Peyer's patch (tissue), 4 donors: ENCODE measurements around the gene TUBG2. TPM values are rescaled to one million over a fixed set of nuclear protein-coding genes. Genes with fewer than 3 reads are reported as not detected.
"Not testable (repeated sequence)": the region's sequence is repeated elsewhere in the genome, so short reads cannot be mapped to it uniquely, and the experiment has no call there.

ENCODE experiments used
- DNase-seq, 3 donors: peaks; one replicate each; pipeline ENCODE4 v3.0.0-alpha.2; 2017 to 2019
- H3K27ac ChIP-seq, 4 donors: fragments of 200-600 bp; sonication (generic); one replicate each; pipeline ENCODE4 v1.5.1; 2016 to 2019
- H3K27me3 ChIP-seq, 2 donors: fragments of 200-600 bp; sonication (generic); one replicate each; pipeline ENCODE4 v1.5.1; 2019
- H3K36me3 ChIP-seq, 3 donors: fragments of 200-600 bp; sonication (generic); one replicate each; pipeline ENCODE4 v1.5.1; 2016 to 2019
- H3K4me1 ChIP-seq, 4 donors: fragments of 200-600 bp; sonication (generic); one replicate each; pipeline ENCODE4 v1.5.1; 2016 to 2019
- H3K4me3 ChIP-seq, 4 donors: fragments of 200-600 bp; sonication (generic); 1 replicate in 3 of 4; 2 replicates in 1 of 4; pipeline ENCODE4 v1.5.1; 2016 to 2019; ENCODE audit warnings: mild to moderate bottlenecking in 1 of 4
- H3K9me3 ChIP-seq, 4 donors: fragments of 200-600 bp; sonication (generic); one replicate each; pipeline ENCODE4 v1.5.1; 2016 to 2019; ENCODE audit warnings: mild to moderate bottlenecking in 1 of 4
- POLR2A ChIP-seq, 2 donors: fragments of 450-650 bp; IDR thresholded peaks; one replicate each; pipeline ENCODE4 v1.5.1; 2017; ENCODE audit warnings: antibody characterized with exemption in 2 of 2, mild to moderate bottlenecking in 2 of 2, moderate library complexity in 2 of 2
- total RNA-seq, 4 donors: library from RNA; depleted of rRNA; stranded (reverse); fragments of >200 nt; gene quantifications; one replicate each; pipeline ENCODE4 v1.1.0, GENCODE V29; 2016
- TF ChIP-seq, protein P1 (sequence below), 6 experiments: fragments of 450-650 bp in 4 of 6; fragments of 200-600 bp in 2 of 6; sonication (generic) in 1 of 6; IDR thresholded peaks; one replicate each; pipeline ENCODE4 v1.5.1; 2017 to 2019; ENCODE audit warnings: antibody characterized with exemption in 6 of 6, mild to moderate bottlenecking in 3 of 6, moderate library complexity in 1 of 6

TUBG2 gene
- total RNA-seq, 4 donors from 2014 or later, result 5.6 to 79.2 (median 16.6) TPM

DNA sequence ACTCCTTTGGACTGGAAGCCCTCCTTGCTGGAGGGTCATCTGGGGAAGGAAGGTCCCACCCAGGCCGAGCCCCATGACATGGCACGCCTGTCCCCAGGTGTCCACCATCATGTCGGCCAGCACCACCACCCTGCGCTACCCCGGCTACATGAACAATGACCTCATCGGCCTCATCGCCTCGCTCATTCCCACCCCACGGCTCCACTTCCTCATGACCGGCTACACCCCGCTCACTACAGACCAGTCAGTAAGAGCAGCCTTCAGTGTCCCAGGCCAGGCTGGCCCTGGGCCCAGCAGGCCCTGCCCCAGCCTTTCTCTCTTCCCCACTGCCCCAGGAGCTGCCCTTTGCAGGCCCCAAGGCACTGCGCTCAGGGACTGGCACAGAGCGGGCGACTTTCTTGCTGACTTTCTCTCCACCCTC, 6.5 kb downstream of the TUBG2 start:
- no peak overlapping the region for H3K27ac ChIP-seq
- no peak overlapping the region for H3K4me3 ChIP-seq
- TF ChIP-seq, protein P1, sequence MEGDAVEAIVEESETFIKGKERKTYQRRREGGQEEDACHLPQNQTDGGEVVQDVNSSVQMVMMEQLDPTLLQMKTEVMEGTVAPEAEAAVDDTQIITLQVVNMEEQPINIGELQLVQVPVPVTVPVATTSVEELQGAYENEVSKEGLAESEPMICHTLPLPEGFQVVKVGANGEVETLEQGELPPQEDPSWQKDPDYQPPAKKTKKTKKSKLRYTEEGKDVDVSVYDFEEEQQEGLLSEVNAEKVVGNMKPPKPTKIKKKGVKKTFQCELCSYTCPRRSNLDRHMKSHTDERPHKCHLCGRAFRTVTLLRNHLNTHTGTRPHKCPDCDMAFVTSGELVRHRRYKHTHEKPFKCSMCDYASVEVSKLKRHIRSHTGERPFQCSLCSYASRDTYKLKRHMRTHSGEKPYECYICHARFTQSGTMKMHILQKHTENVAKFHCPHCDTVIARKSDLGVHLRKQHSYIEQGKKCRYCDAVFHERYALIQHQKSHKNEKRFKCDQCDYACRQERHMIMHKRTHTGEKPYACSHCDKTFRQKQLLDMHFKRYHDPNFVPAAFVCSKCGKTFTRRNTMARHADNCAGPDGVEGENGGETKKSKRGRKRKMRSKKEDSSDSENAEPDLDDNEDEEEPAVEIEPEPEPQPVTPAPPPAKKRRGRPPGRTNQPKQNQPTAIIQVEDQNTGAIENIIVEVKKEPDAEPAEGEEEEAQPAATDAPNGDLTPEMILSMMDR (IDR thresholded peaks at IDR 0.05), result no peak
- no peak for TF ChIP-seq POLR2A (IDR thresholded peaks at IDR 0.05)
- peaks cover 0 to 5% (median 0%) of the 10 kb centered on the region in 3 donors for H3K36me3 ChIP-seq
- H3K27me3 ChIP-seq, result no peaks in the 10 kb centered on the region
- no peaks in the 10 kb centered on the region for H3K9me3 ChIP-seq
- H3K4me1 ChIP-seq, result peaks cover 0 to 33% (median 3%) of the 10 kb centered on the region in 4 donors
- DNase-seq, result no peak

GRCh38 chr17:42666126-42666525, 7.0 kb downstream of the TUBG2 start:
- not testable (repeated sequence) for H3K4me3 ChIP-seq, DNase-seq, H3K27ac ChIP-seq, H3K9me3 ChIP-seq, H3K27me3 ChIP-seq
- peaks cover 0 to 32% (median 3%) of the 10 kb centered on the region in 4 donors for H3K4me1 ChIP-seq
- H3K36me3 ChIP-seq, result peaks cover 0 to 10% (median 0%) of the 10 kb centered on the region in 3 donors

- peak in 1 of 3 donors; percentile 73 for DNase-seq
- Histone ChIP-seq H3K27ac (peak overlapping the region in 2 of 4 donors; percentile 22 to 31), H3K4me3 (no peak overlapping the region), H3K36me3 (peaks cover 0 to 22% (median 0%) of the 10 kb centered on the region in 3 donors), H3K9me3 (no peaks in the 10 kb centered on the region), H3K4me1 (peaks cover 0 to 29% (median 3%) of the 10 kb centered on the region in 4 donors), H3K27me3 (no peaks in the 10 kb centered on the region)
- TF ChIP-seq, protein P1 (IDR thresholded peaks at IDR 0.05), result no peak
- no peak for TF ChIP-seq POLR2A (IDR thresholded peaks at IDR 0.05)
These were observed 8.2 kb downstream of the TUBG2 start for GRCh38 chr17:42667088-42667951.

DNA sequence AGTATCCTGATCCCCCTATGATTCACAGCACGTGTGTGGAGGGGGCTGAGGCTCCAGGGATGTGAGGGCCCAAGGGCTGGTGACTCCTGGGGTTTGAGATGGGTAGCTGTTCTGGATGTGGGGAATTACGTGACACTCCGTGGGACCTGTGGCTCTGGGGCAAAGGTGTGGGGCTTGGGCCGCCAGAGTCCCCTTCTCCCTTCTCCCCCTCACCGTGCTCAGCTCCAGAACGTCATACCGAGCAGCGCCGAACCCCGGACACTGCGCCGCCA, 10.6 kb downstream of the TUBG2 start:
- no peak for TF ChIP-seq POLR2A (IDR thresholded peaks at IDR 0.05)
- TF ChIP-seq, protein P1 (IDR thresholded peaks at IDR 0.05), result no peak
- Histone ChIP-seq H3K27ac (peak overlapping the region in 1 of 4 donors; percentile 60), H3K4me1 (peaks cover 0 to 48% (median 6%) of the 10 kb centered on the region in 4 donors), H3K27me3 (no peaks in the 10 kb centered on the region), H3K36me3 (peaks cover 0 to 34% (median 0%) of the 10 kb centered on the region in 3 donors), H3K4me3 (peak overlapping the region in 2 of 4 donors; percentile 31 to 50), H3K9me3 (no peaks in the 10 kb centered on the region)
- DNase-seq, result no peak

DNA sequence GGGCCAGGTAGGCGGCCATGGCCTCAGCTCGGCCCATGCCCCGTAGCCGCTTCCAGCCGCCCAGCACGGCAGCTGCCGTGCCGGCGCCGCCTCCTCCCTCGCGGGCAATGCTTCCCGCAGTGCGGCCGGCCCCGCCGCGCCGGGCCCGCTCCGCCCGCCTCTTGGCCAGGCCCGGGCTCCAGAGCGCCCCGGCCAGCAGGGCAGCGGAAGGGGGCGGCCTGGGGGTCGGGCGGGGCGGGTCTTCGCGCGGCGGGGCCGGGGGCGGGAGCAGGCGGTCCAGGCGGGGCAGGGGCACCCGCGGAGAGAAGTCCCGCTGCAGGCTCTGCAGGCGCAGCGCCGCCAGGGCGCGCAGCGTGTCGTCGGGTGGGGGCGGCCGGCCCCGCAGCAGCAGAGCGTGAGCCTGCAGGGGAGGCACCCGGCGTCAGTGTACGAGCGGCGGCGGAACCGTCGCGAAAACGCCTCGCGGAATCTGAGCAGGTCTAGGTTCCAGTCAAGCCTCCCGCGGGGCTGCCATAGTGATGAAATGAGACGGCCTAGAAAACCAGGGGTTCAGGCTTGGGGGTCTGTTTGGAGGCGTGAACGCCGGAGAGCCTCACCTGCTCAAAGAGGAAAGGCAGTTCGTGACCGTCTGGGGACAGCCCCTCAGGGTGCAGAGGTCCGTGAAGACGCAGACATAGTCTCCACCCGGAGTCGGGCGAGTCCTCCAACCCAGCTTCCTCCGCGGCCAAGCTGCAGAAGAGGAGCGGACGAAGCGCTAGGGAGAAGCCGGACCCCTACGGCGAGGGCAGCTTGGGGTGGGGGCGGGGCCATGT, 11.1 kb downstream of the TUBG2 start:
- DNase-seq, result peak in 1 of 3 donors; percentile 49

More for the DNA sequence above, 11.1 kb downstream of the TUBG2 start:
- H3K36me3 ChIP-seq, result peaks cover 0 to 34% (median 0%) of the 10 kb centered on the region in 3 donors
- peaks cover 0 to 53% (median 7%) of the 10 kb centered on the region in 4 donors for H3K4me1 ChIP-seq
- no peaks in the 10 kb centered on the region for H3K9me3 ChIP-seq
- peak overlapping the region; percentile 14 to 50 (median 32) for H3K4me3 ChIP-seq
- peak overlapping the region in 1 of 4 donors; percentile 60 for H3K27ac ChIP-seq
- H3K27me3 ChIP-seq, result no peaks in the 10 kb centered on the region
- TF ChIP-seq, protein P1 (IDR thresholded peaks at IDR 0.05), result no peak
